Erythroblast (primary cell): ENCODE data around the gene FASTKD1.

ENCODE experiments used
- GATA1 ChIP-seq: IDR thresholded peaks from 2 replicates; pipeline ENCODE4 v1.6.1; 2011; ENCODE audit warnings: low read depth, mild to moderate bottlenecking, control low read depth, low read length, moderate library complexity
- POLR2A ChIP-seq: IDR thresholded peaks from 2 replicates; pipeline ENCODE4 v1.6.1; 2011; ENCODE audit warnings: mild to moderate bottlenecking, low read length

- TF ChIP-seq POLR2A (no peak), GATA1 (no peak)
Observed at GRCh38 chr2:169573974-169574299, 272 bp upstream of the FASTKD1 start.
